ENCODE data around the gene TM9SF4.

- TF ChIP-seq FOXP2 (optimal IDR thresholded peaks at IDR 0.05; ENCODE audit: control extremely low read depth, extremely low read length, insufficient read depth) (no peak), POLR2AphosphoS5 (IDR thresholded peaks at IDR 0.05; ENCODE audit: borderline replicate concordance, low read depth, low read length) (no peak), EZH2 (IDR thresholded peaks at IDR 0.05) (no peak)
Observed at GRCh38 chr20:32142991-32143390, 33.5 kb downstream of the TM9SF4 start.
